ENCODE data around the gene AKAP6.
"Not testable (repeated sequence)": the region's sequence is repeated elsewhere in the genome, so short reads cannot be mapped to it uniquely, and the experiment has no call there.

Gene AKAP6

GRCh38 chr14:32374155-32374554 lies 45.1 kb downstream of the AKAP6 start:
- no peak for DNase-seq

GRCh38 chr14:32375663-32376062 lies 46.6 kb downstream of the AKAP6 start:
- DNase-seq = no peak

GRCh38 chr14:32377046-32377646 lies 48.0 kb downstream of the AKAP6 start:
- DNase-seq = no peak

- no peak for DNase-seq
Measured at GRCh38 chr14:32378284-32378683, 49.2 kb downstream of the AKAP6 start.

GRCh38 chr14:32379447-32379846 lies 50.3 kb downstream of the AKAP6 start:
- DNase-seq = no peak

GRCh38 chr14:32381869-32382268 lies 52.8 kb downstream of the AKAP6 start:
- DNase-seq = no peak

GRCh38 chr14:32382704-32383103 lies 53.6 kb downstream of the AKAP6 start:
- DNase-seq = no peak

GRCh38 chr14:32383364-32384009 lies 54.4 kb downstream of the AKAP6 start:
- no peak for DNase-seq

- DNase-seq = no peak
Measured at GRCh38 chr14:32384464-32384863, 55.4 kb downstream of the AKAP6 start.

- not testable (repeated sequence) for DNase-seq
Measured at GRCh38 chr14:32387295-32387694, 58.2 kb downstream of the AKAP6 start.

- DNase-seq = no peak
Measured at GRCh38 chr14:32393119-32393518, 64.0 kb downstream of the AKAP6 start.

- no peak for DNase-seq
Measured at GRCh38 chr14:32394038-32394437, 64.9 kb downstream of the AKAP6 start.

GRCh38 chr14:32396885-32397284 lies 67.8 kb downstream of the AKAP6 start:
- no peak for DNase-seq

GRCh38 chr14:32397861-32398640 lies 69.0 kb downstream of the AKAP6 start:
- no peak for DNase-seq

GRCh38 chr14:32399920-32400319 lies 70.8 kb downstream of the AKAP6 start:
- no peak for DNase-seq

- no peak for DNase-seq
Measured at GRCh38 chr14:32400480-32400879, 71.4 kb downstream of the AKAP6 start.

GRCh38 chr14:32403021-32403420 lies 73.9 kb downstream of the AKAP6 start:
- DNase-seq = no peak

- no peak for DNase-seq
Measured at GRCh38 chr14:32403688-32404087, 74.6 kb downstream of the AKAP6 start.

- no peak for DNase-seq
Measured at GRCh38 chr14:32404784-32405573, 75.9 kb downstream of the AKAP6 start.

GRCh38 chr14:32405856-32406255 lies 76.8 kb downstream of the AKAP6 start:
- no peak for DNase-seq

- no peak for DNase-seq
Measured at GRCh38 chr14:32407130-32407529, 78.0 kb downstream of the AKAP6 start.

GRCh38 chr14:32408018-32408417 lies 78.9 kb downstream of the AKAP6 start:
- no peak for DNase-seq

- DNase-seq = no peak
Measured at GRCh38 chr14:32412103-32412502, 83.0 kb downstream of the AKAP6 start.
